HepG2 (cell line): ENCODE results near the gene SCUBE1. TPM values are rescaled to one million over a fixed set of nuclear protein-coding genes. Genes with fewer than 3 reads are reported as not detected.

ENCODE experiments used
- ATAC-seq: fragments of 200-7000 bp; cut with Tn5 transposase; 3 replicates; pipeline ENCODE4 v1.9.1; 2020; ENCODE audit warnings: mild to moderate bottlenecking, moderate library complexity
- BruUV-seq: library from RNA; stranded (reverse); fragments of 400-500 nt; replicated peaks from 2 replicates; lab custom pipeline; 2021; lab: Mats Ljungman, UMichigan
- CTCF ChIA-PET: fragments of 300-600 bp; formaldehyde crosslinking; extraction: SDS; loops from one replicate; lab custom pipeline; 2021; ENCODE audit warnings: low total read pairs, inconsistent platforms, low intra/inter-chr PET ratio; lab: Yijun Ruan, JAX
- POLR2A ChIA-PET: fragments of 350-600 bp; sonication (Branson Sonifier 250); formaldehyde crosslinking; loops from one replicate; lab custom pipeline; 2020; ENCODE audit warnings: antibody characterized with exemption, inconsistent platforms; lab: Yijun Ruan, JAX
- DNase-seq: peaks from one replicate; pipeline ENCODE4 v3.0.0-alpha.2; 2015; ENCODE audit warnings: low spot score
- FAIRE-seq: peaks from 3 replicates; lab custom pipeline; 2011; peaks lifted over from hg19 to GRCh38; lab: Jason Lieb, UNC
- H2AFZ ChIP-seq: one replicate; pipeline ENCODE4 v1.6.1; 2011; ENCODE audit warnings: low read length, inconsistent platforms
- H3K27ac ChIP-seq: fragments of 300-600 bp; 3 replicates; pipeline ENCODE4 v1.8.0; 2011; ENCODE audit warnings: mixed run types, mild to moderate bottlenecking, mixed read lengths, low read length, inconsistent platforms; ENCODE audit not compliant: insufficient read depth; ENCODE audit errors: extremely low read length
- H3K27me3 ChIP-seq, 2 experiments: fragments of 200-600 bp in 1 of 2; 2 replicates in 1 of 2; 3 replicates in 1 of 2; pipeline versions ENCODE4 v1.6.0 to v1.8.0; 2011; ENCODE audit warnings: low read length in 2 of 2, mild to moderate bottlenecking in 2 of 2, moderate library complexity in 2 of 2, inconsistent platforms in 1 of 2; ENCODE audit not compliant: insufficient read depth in 2 of 2, control insufficient read depth in 1 of 2
- H3K36me3 ChIP-seq, 2 experiments: fragments of 200-600 bp in 1 of 2; replicated peaks in 1 of 2; 2 replicates in 1 of 2; 3 replicates in 1 of 2; pipeline versions ENCODE4 v1.5.1 to v1.8.0; 2011; ENCODE audit warnings: low read length in 2 of 2, inconsistent platforms in 1 of 2; ENCODE audit not compliant: insufficient read depth in 2 of 2, control insufficient read depth in 1 of 2
- H3K4me1 ChIP-seq: 2 replicates; pipeline ENCODE4 v1.5.1; 2012; ENCODE audit warnings: low read length, inconsistent platforms; ENCODE audit not compliant: insufficient read depth
- H3K4me2 ChIP-seq: 2 replicates; pipeline ENCODE4 v1.6.0; 2011; ENCODE audit warnings: low read depth, low read length, inconsistent platforms
- H3K4me3 ChIP-seq, 3 experiments: fragments of 200-600 bp in 1 of 3; sonication (generic), shearing (Covaris generic) in 1 of 3; replicated peaks in 1 of 3; 2 replicates each; pipeline ENCODE4 v1.5.1; 2011 to 2016; ENCODE audit warnings: low read length in 3 of 3, inconsistent platforms in 2 of 3, low read depth in 2 of 3, mild to moderate bottlenecking in 2 of 3, control low read depth in 1 of 3, mixed read lengths in 1 of 3; ENCODE audit not compliant: insufficient read depth in 1 of 3
- H3K79me2 ChIP-seq: one replicate; pipeline ENCODE4 v1.6.1; 2011; ENCODE audit warnings: low read length, inconsistent platforms; ENCODE audit not compliant: insufficient read depth
- H3K9ac ChIP-seq: 2 replicates; pipeline ENCODE4 v1.6.0; 2011; ENCODE audit warnings: mild to moderate bottlenecking, low read depth, low read length, inconsistent platforms; ENCODE audit not compliant: insufficient read depth
- H3K9me3 ChIP-seq: 2 replicates; pipeline ENCODE4 v1.5.1; 2012; ENCODE audit warnings: mild to moderate bottlenecking, low read length
- H4K20me1 ChIP-seq: 2 replicates; pipeline ENCODE4 v1.6.0; 2011; ENCODE audit warnings: inconsistent platforms, mild to moderate bottlenecking, low read length, moderate library complexity; ENCODE audit not compliant: insufficient read depth
- CAMTA2 ChIP-seq: sonication (generic); formaldehyde crosslinking; IDR thresholded peaks from 2 replicates; pipeline ENCODE4 v1.4.0; 2020; ENCODE audit warnings: mild to moderate bottlenecking, missing genetic modification reagents, borderline replicate concordance
- CREB1 ChIP-seq, 2 experiments: fragments of 450-650 bp in 1 of 2; IDR thresholded peaks; 2 replicates each; pipeline ENCODE4 v1.6.1; 2016 to 2017; ENCODE audit warnings: control low read depth in 1 of 2, mild to moderate bottlenecking in 1 of 2, missing compliant biosample characterization in 1 of 2, missing genetic modification characterization in 1 of 2
- HNRNPL ChIP-seq: fragments of 200-400 bp; formaldehyde crosslinking; IDR thresholded peaks from 2 replicates; pipeline ENCODE4 v1.6.1; 2017; ENCODE audit warnings: mild to moderate bottlenecking, low read depth, low read length
- NFKB2 ChIP-seq: sonication (generic); formaldehyde crosslinking; IDR thresholded peaks from 2 replicates; pipeline ENCODE4 v1.4.0; 2020; ENCODE audit warnings: missing genetic modification reagents, borderline replicate concordance
- TEAD3 ChIP-seq: optimal IDR thresholded peaks from 2 replicates; pipeline ENCODE3; 2016; ENCODE audit warnings: borderline replicate concordance
- WIZ ChIP-seq: sonication (generic); formaldehyde crosslinking; IDR thresholded peaks from 2 replicates; pipeline ENCODE4 v1.5.1; 2020; ENCODE audit warnings: mild to moderate bottlenecking, missing genetic modification reagents
- ZBTB3 ChIP-seq: sonication (generic); formaldehyde crosslinking; IDR thresholded peaks from 2 replicates; pipeline ENCODE4 v1.4.0; 2020; ENCODE audit warnings: low read depth, mild to moderate bottlenecking, moderate library complexity, missing genetic modification reagents, borderline replicate concordance
- ZNF12 ChIP-seq: sonication (generic); formaldehyde crosslinking; IDR thresholded peaks from 2 replicates; pipeline ENCODE4 v1.5.0; 2020; ENCODE audit warnings: missing genetic modification reagents
- ZNF207 ChIP-seq: fragments of 450-650 bp; IDR thresholded peaks from 2 replicates; pipeline ENCODE4 v1.6.1; 2016; ENCODE audit warnings: antibody characterized with exemption, borderline replicate concordance
- ZNF224 ChIP-seq: sonication (generic); formaldehyde crosslinking; IDR thresholded peaks from 2 replicates; pipeline ENCODE4 v1.5.0; 2020; ENCODE audit warnings: mild to moderate bottlenecking, missing genetic modification reagents
- ZNF263 ChIP-seq: sonication (generic); formaldehyde crosslinking; IDR thresholded peaks from 2 replicates; pipeline ENCODE4 v1.4.0; 2020; ENCODE audit warnings: missing genetic modification reagents
- ZNF543 ChIP-seq: sonication (generic); formaldehyde crosslinking; IDR thresholded peaks from 2 replicates; pipeline ENCODE4 v1.4.0; 2020; ENCODE audit warnings: mild to moderate bottlenecking, missing genetic modification reagents
- ZNF772 ChIP-seq: sonication (generic); formaldehyde crosslinking; IDR thresholded peaks from 2 replicates; pipeline ENCODE4 v1.5.0; 2020; ENCODE audit warnings: mild to moderate bottlenecking, missing genetic modification reagents
- WGBS: methylation state at CpG from one replicate; pipeline ENCODE4 v1.1.6; 2017; ENCODE audit warnings: low lambda C conversion rate; 5-methylcytosine and 5-hydroxymethylcytosine counted together
- in situ Hi-C: cut with HindIII; loops from 2 replicates; pipeline ENCODE4 v1.10.0; 2017; ENCODE audit warnings: low pct_unique_long_range_greater_than_20kb; ENCODE audit not compliant: extremely low pct_ligation_motif_present
- intact Hi-C: fragments of 100-400 bp; cut with micrococcal nuclease; formaldehyde crosslinking; loops from one replicate; pipeline ENCODE4 v1.10.0; 2022; ENCODE audit not compliant: unreplicated experiment
- polyA plus RNA-seq, 8 experiments: library from polyadenylated mRNA; depleted of rRNA in 3 of 8; stranded (reverse) in 7 of 8; unstranded in 1 of 8; fragments of >200 nt; fragmentation: Illumina TruSeq in 4 of 8; extraction: Trizol in 4 of 8; gene quantifications; 2 replicates each; pipeline versions ENCODE4 v1.2.1 to v1.2.3, GENCODE V29; 2011 to 2016; ENCODE audit warnings: low read depth in 4 of 8, missing spikeins in 1 of 8, mixed read lengths in 1 of 8; ENCODE audit not compliant: insufficient read depth in 1 of 8
- total RNA-seq, 5 experiments: library from RNA; depleted of rRNA; stranded (reverse); fragments of >200 nt; fragmentation: Illumina TruSeq; extraction: Trizol; gene quantifications; 2 replicates each; pipeline ENCODE4 v1.2.3, GENCODE V29; 2016; ENCODE audit warnings: low read depth in 1 of 5
- TF ChIP-seq, protein P1 (sequence below): sonication (generic); formaldehyde crosslinking; IDR thresholded peaks from 2 replicates; pipeline ENCODE4 v1.4.0; 2020; ENCODE audit warnings: missing genetic modification reagents, borderline replicate concordance
- TF ChIP-seq, protein P2 (sequence below): sonication (generic); formaldehyde crosslinking; IDR thresholded peaks from 2 replicates; pipeline ENCODE4 v1.5.0; 2020; ENCODE audit warnings: mild to moderate bottlenecking, missing genetic modification reagents
- TF ChIP-seq, protein P3 (sequence below): IDR thresholded peaks from 2 replicates; pipeline ENCODE4 v1.6.1; 2016; ENCODE audit warnings: missing biosample characterization, missing genetic modification reagents, low read depth

SCUBE1 gene
- total and polyA plus RNA-seq, 2 of the 13 experiments (the other 11 are each of a cell fraction or from before 2014, with no cell fraction given): under 0.01 to 0.05 TPM

DNA sequence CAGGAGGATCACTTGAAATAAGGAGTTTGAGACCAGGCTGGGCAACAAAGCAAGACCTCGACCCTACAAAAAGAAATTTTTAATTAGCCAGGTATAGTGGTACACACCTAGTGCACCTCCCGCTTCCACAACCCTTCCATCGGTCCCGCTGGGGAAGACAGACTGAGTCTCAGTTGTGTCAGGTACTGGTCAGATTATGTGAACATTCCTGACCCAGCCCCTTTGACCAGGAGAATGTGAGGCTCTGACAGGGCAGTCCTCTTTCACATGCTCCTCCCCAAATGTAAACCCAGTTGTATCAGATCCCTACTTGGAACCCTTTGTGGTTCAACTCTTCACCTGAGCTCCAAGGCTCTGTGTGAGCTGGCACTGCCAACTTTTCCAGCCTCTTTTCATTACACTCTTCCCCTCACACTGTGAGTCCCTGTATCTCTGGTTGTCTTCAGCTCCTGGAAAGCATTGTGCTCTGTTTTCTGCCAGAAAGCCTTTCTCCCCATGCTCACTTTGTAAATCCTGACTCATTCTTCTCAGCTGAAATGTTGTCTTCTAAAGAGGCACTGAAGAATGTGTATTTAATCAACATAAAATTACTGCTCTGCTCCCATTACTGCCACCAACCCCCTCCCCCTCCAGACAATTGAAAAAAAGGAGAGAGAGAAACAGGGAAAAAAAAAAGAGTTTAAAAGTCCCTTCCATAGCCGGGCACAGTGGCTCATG lies 154.2 kb downstream of the SCUBE1 start:
- Histone ChIP-seq H3K9me3 (peaks cover 10% of the 10 kb centered on the region), H3K27me3 (no peaks in the 10 kb centered on the region; a peak in 1 of 5 replicates), H3K36me3 (no peaks in the 10 kb centered on the region; a peak in 1 of 5 replicates), H3K4me2 (peak overlapping the region; percentile 49), H3K79me2 (peaks cover 14% of the 10 kb centered on the region), H3K4me3 (no peak overlapping the region), H2AFZ (peak overlapping the region; percentile 58), H3K9ac (no peak overlapping the region), H4K20me1 (no peaks in the 10 kb centered on the region), H3K4me1 (peaks cover 41% of the 10 kb centered on the region), H3K27ac (no peak overlapping the region)
- DNase-seq (peak; percentile 47), ATAC-seq (no peak), FAIRE-seq (no peak)
- POLR2A ChIA-PET: no interaction called here
- no TSS peak for BruUV-seq
- intact Hi-C loops (no loop called here), in situ Hi-C loops (no loop called here)
- 50% methylated on average over 2 of the region's 5 CpGs for WGBS
- CTCF ChIA-PET: no interaction called here
- TF ChIP-seq HNRNPL (no peak), ZNF224 (CRISPR knock-in tag) (no peak), NFKB2 (no peak), WIZ (CRISPR knock-in tag) (no peak), ZNF772 (CRISPR knock-in tag) (no peak), TEAD3 (CRISPR knock-in tag) (peak; percentile 7), CREB1 (IDR thresholded peaks at IDR 0.05) (no peak), CREB1 (CRISPR knock-in tag; IDR thresholded peaks at IDR 0.05) (no peak), CAMTA2 (CRISPR knock-in tag) (no peak), ZNF543 (CRISPR knock-in tag) (no peak), ZNF12 (CRISPR knock-in tag) (no peak), ZNF263 (CRISPR knock-in tag) (peak; percentile 68), ZNF207 (no peak), ZBTB3 (CRISPR knock-in tag) (no peak)
- TF ChIP-seq, protein P1, sequence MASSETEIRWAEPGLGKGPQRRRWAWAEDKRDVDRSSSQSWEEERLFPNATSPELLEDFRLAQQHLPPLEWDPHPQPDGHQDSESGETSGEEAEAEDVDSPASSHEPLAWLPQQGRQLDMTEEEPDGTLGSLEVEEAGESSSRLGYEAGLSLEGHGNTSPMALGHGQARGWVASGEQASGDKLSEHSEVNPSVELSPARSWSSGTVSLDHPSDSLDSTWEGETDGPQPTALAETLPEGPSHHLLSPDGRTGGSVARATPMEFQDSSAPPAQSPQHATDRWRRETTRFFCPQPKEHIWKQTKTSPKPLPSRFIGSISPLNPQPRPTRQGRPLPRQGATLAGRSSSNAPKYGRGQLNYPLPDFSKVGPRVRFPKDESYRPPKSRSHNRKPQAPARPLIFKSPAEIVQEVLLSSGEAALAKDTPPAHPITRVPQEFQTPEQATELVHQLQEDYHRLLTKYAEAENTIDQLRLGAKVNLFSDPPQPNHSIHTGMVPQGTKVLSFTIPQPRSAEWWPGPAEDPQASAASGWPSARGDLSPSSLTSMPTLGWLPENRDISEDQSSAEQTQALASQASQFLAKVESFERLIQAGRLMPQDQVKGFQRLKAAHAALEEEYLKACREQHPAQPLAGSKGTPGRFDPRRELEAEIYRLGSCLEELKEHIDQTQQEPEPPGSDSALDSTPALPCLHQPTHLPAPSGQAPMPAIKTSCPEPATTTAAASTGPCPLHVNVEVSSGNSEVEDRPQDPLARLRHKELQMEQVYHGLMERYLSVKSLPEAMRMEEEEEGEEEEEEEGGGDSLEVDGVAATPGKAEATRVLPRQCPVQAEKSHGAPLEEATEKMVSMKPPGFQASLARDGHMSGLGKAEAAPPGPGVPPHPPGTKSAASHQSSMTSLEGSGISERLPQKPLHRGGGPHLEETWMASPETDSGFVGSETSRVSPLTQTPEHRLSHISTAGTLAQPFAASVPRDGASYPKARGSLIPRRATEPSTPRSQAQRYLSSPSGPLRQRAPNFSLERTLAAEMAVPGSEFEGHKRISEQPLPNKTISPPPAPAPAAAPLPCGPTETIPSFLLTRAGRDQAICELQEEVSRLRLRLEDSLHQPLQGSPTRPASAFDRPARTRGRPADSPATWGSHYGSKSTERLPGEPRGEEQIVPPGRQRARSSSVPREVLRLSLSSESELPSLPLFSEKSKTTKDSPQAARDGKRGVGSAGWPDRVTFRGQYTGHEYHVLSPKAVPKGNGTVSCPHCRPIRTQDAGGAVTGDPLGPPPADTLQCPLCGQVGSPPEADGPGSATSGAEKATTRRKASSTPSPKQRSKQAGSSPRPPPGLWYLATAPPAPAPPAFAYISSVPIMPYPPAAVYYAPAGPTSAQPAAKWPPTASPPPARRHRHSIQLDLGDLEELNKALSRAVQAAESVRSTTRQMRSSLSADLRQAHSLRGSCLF (CRISPR knock-in tag): no peak
- TF ChIP-seq, protein P2, sequence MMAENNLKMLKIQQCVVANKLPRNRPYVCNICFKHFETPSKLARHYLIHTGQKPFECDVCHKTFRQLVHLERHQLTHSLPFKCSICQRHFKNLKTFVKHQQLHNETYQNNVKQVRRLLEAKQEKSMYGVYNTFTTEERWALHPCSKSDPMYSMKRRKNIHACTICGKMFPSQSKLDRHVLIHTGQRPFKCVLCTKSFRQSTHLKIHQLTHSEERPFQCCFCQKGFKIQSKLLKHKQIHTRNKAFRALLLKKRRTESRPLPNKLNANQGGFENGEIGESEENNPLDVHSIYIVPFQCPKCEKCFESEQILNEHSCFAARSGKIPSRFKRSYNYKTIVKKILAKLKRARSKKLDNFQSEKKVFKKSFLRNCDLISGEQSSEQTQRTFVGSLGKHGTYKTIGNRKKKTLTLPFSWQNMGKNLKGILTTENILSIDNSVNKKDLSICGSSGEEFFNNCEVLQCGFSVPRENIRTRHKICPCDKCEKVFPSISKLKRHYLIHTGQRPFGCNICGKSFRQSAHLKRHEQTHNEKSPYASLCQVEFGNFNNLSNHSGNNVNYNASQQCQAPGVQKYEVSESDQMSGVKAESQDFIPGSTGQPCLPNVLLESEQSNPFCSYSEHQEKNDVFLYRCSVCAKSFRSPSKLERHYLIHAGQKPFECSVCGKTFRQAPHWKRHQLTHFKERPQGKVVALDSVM: 0 out of 2 replicates have a peak, but pooled peaks have one; percentile 21
- TF ChIP-seq, protein P3, sequence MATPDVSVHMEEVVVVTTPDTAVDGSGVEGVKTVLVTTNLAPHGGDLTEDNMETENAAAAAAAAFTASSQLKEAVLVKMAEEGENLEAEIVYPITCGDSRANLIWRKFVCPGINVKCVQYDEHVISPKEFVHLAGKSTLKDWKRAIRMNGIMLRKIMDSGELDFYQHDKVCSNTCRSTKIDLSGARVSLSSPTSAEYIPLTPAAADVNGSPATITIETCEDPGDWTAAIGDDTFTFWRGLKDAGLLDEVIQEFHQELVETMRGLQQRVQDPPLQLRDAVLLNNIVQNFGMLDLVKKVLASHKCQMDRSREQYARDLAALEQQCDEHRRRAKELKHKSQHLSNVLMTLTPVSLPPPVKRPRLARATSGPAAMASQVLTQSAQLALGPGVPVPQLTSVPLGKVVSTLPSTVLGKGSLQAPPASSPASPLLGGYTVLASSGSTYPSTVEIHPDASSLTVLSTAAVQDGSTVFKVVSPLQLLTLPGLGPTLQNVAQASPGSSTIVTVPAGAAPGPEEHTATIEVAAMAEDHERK (CRISPR knock-in tag): no peak
